WTC11 (cell line): ENCODE results near the gene PCDHGA1. TPM values are rescaled to one million over a fixed set of nuclear protein-coding genes. Genes with fewer than 3 reads are reported as not detected.

Experiments used
- ATAC-seq: fragments of 200-7000 bp; cut with Tn5 transposase; 2 replicates; pipeline ENCODE4 v1.10.0; 2021; ENCODE audit warnings: mild to moderate bottlenecking, moderate library complexity
- CTCF ChIA-PET: fragments of 300-600 bp; sonication (Branson Sonifier 250); formaldehyde crosslinking; loops from one replicate; lab custom pipeline; 2021; ENCODE audit warnings: antibody characterized with exemption; lab: Charles Lee
- POLR2A ChIA-PET: fragments of 350-600 bp; sonication (Branson Sonifier 250); formaldehyde crosslinking; loops from one replicate; lab custom pipeline; 2021; ENCODE audit warnings: antibody characterized with exemption; lab: Charles Lee
- DNase-seq: peaks from one replicate; pipeline ENCODE4 v3.0.0; 2021; ENCODE audit warnings: low spot score
- H3K27ac Mint-ChIP-seq: 2 replicates; pipeline ENCODE4 v1.8.0; 2021; ENCODE audit warnings: mixed read lengths
- H3K27me3 Mint-ChIP-seq: 2 replicates; pipeline ENCODE4 v1.8.0; 2021; ENCODE audit warnings: low read depth, mild to moderate bottlenecking, moderate library complexity, mixed read lengths
- H3K36me3 Mint-ChIP-seq: 2 replicates; pipeline ENCODE4 v1.8.0; 2021; ENCODE audit warnings: mixed read lengths
- H3K4me1 Mint-ChIP-seq: 2 replicates; pipeline ENCODE4 v1.8.0; 2022; ENCODE audit warnings: mixed read lengths
- H3K4me3 Mint-ChIP-seq: 2 replicates; pipeline ENCODE4 v1.8.0; 2021; ENCODE audit warnings: mild to moderate bottlenecking, moderate library complexity, mixed read lengths
- H3K9me3 Mint-ChIP-seq: 2 replicates; pipeline ENCODE4 v1.8.0; 2021; ENCODE audit warnings: mixed read lengths
- ARID4B ChIP-seq: sonication (generic); formaldehyde crosslinking; IDR thresholded peaks from 2 replicates; pipeline ENCODE4 v1.8.0; 2023; ENCODE audit warnings: missing genetic modification reagents, mild to moderate bottlenecking, borderline replicate concordance
- ATF6 ChIP-seq: sonication (generic); formaldehyde crosslinking; IDR thresholded peaks from 2 replicates; pipeline ENCODE4 v1.8.1; 2023; ENCODE audit warnings: mild to moderate bottlenecking, missing genetic modification reagents
- ETV6 ChIP-seq: sonication (generic); formaldehyde crosslinking; IDR thresholded peaks from 2 replicates; pipeline ENCODE4 v1.8.1; 2022; ENCODE audit warnings: mild to moderate bottlenecking, missing genetic modification reagents
- FOXK1 ChIP-seq: sonication (generic); formaldehyde crosslinking; IDR thresholded peaks from 2 replicates; pipeline ENCODE4 v1.8.0; 2022; ENCODE audit warnings: mild to moderate bottlenecking, moderate library complexity, missing genetic modification reagents
- HMGXB4 ChIP-seq: sonication (generic); formaldehyde crosslinking; IDR thresholded peaks from 2 replicates; pipeline ENCODE4 v1.8.1; 2023; ENCODE audit warnings: mild to moderate bottlenecking, moderate library complexity, missing genetic modification reagents
- MYBL2 ChIP-seq: sonication (generic); formaldehyde crosslinking; IDR thresholded peaks from 2 replicates; pipeline ENCODE4 v1.8.1; 2023; ENCODE audit warnings: mild to moderate bottlenecking, moderate library complexity, missing genetic modification reagents
- NR2C2 ChIP-seq: sonication (generic); formaldehyde crosslinking; IDR thresholded peaks from 2 replicates; pipeline ENCODE4 v1.8.0; 2022; ENCODE audit warnings: mild to moderate bottlenecking, missing genetic modification reagents
- NR3C1 ChIP-seq: sonication (generic); formaldehyde crosslinking; conservative IDR thresholded peaks from 2 replicates; pipeline ENCODE4 v1.8.1; 2023; ENCODE audit warnings: low read depth, mild to moderate bottlenecking, missing genetic modification reagents
- RELA ChIP-seq: sonication (generic); formaldehyde crosslinking; IDR thresholded peaks from 2 replicates; pipeline ENCODE4 v1.8.1; 2022; ENCODE audit warnings: missing genetic modification reagents, mild to moderate bottlenecking, borderline replicate concordance
- RORB ChIP-seq: fragments of 250-450 bp; sonication (Bioruptor Pico); IDR thresholded peaks from 2 replicates; pipeline ENCODE4 v1.9.0; 2021; ENCODE audit warnings: mild to moderate bottlenecking
- ZBTB21 ChIP-seq: sonication (generic); formaldehyde crosslinking; IDR thresholded peaks from 2 replicates; pipeline ENCODE4 v1.8.1; 2023; ENCODE audit warnings: mild to moderate bottlenecking, missing genetic modification reagents, borderline replicate concordance
- ZNF317 ChIP-seq: sonication (generic); formaldehyde crosslinking; IDR thresholded peaks from 2 replicates; pipeline ENCODE4 v1.8.1; 2023; ENCODE audit warnings: low read depth, mild to moderate bottlenecking, moderate library complexity, missing genetic modification reagents, borderline replicate concordance
- total RNA-seq: library from RNA; stranded (reverse); gene quantifications from 3 replicates; pipeline ENCODE4 v1.2.3, GENCODE V29; 2021

The PCDHGA1 gene
- total RNA-seq, 1 experiment from 2014 or later = 1.5 TPM

- peaks cover 2% of the 10 kb centered on the region; the same call in 1 of the 2 replicates for H3K9me3 Mint-ChIP-seq
- H3K36me3 Mint-ChIP-seq = peaks cover 7% of the 10 kb centered on the region
Measured at GRCh38 chr5:141476132-141476911, 146.0 kb downstream of the PCDHGA1 start.

GRCh38 chr5:141477044-141477575 lies 146.8 kb downstream of the PCDHGA1 start:
- ChIA-PET POLR2A (interaction anchor here (0.9 to 1.4 kb wide), 2 partner anchors 8 to 31 kb away, joined by 3 to 4 read pairs; partner anchors contain the start of gene PCDHGC4), CTCF (interaction anchor here (0.7 to 5.2 kb wide), 28 partner anchors 8 to 290 kb away, joined by 3 to 113 read pairs (median 14); partner anchors contain the start of genes DIAPH1, PCDHB15, PCDHB9 and PCDHGA10)
- H3K27me3 Mint-ChIP-seq = peaks cover 28% of the 10 kb centered on the region
- H3K4me3 Mint-ChIP-seq = peak overlapping the region; percentile 92
- H3K9me3 Mint-ChIP-seq = peaks cover 2% of the 10 kb centered on the region; the same call in 1 of the 2 replicates
- ATAC-seq (no peak), DNase-seq (no peak)
- no peak overlapping the region for H3K27ac Mint-ChIP-seq
- TF ChIP-seq NR3C1 (CRISPR knock-in tag) (no peak), RELA (CRISPR knock-in tag) (no peak), ZBTB21 (CRISPR knock-in tag) (no peak), HMGXB4 (CRISPR knock-in tag) (no peak), ETV6 (CRISPR knock-in tag) (no peak), ATF6 (no peak), ZNF317 (CRISPR knock-in tag) (no peak), NR2C2 (CRISPR knock-in tag) (no peak)
- peaks cover 37% of the 10 kb centered on the region for H3K4me1 Mint-ChIP-seq
- peaks cover 7% of the 10 kb centered on the region for H3K36me3 Mint-ChIP-seq

More at GRCh38 chr5:141476132-141476911, 146.0 kb downstream of the PCDHGA1 start:
- Mint-ChIP-seq H3K27ac (peak overlapping the region; percentile 93), H3K27me3 (peaks cover 28% of the 10 kb centered on the region), H3K4me3 (peak overlapping the region; percentile 92), H3K4me1 (peaks cover 37% of the 10 kb centered on the region)
- ChIA-PET CTCF (interaction anchor here (0.7 to 5.2 kb wide), 38 partner anchors 9 to 484 kb away, joined by 3 to 113 read pairs (median 8); partner anchors contain the start of genes DIAPH1, PCDHB14, PCDHB15 and PCDHB5), POLR2A (interaction anchor here (0.9 to 1.4 kb wide), 3 partner anchors 9 to 36 kb away, joined by 3 to 4 read pairs (median 4); partner anchors contain the start of gene PCDHGC4)
- no peak for TF ChIP-seq RORB (CRISPR knock-in tag)
- TF ChIP-seq ARID4B (CRISPR knock-in tag) = 0 out of 2 replicates have a peak, but pooled peaks have one; percentile 3
- TF ChIP-seq MYBL2 (CRISPR knock-in tag) = peak; percentile 1; the same call in 1 of the 2 replicates
- TF ChIP-seq FOXK1 (CRISPR knock-in tag) = no peak
- peak; percentile 6 for ATAC-seq
- DNase-seq = peak; percentile 64
